ENCODE measurements around the gene PPP1R7. TPM values are rescaled to one million over a fixed set of nuclear protein-coding genes. Genes with fewer than 3 reads are reported as not detected.

The PPP1R7 gene
- total RNA-seq, 1 donor from 2014 or later = 57.7 TPM

GRCh38 chr2:241223211-241224017 is 73.1 kb downstream of the PPP1R7 start:
- DNase-seq (ENCODE audit: low read depth) = no peak

GRCh38 chr2:241224018-241224850 is 74.0 kb downstream of the PPP1R7 start:
- H3K4me3 ChIP-seq (ENCODE audit: low read depth, low read length) = no peak overlapping the region

More at GRCh38 chr2:241223211-241224017, 73.1 kb downstream of the PPP1R7 start:
- TF ChIP-seq CTCF (conservative IDR thresholded peaks at IDR 0.05; ENCODE audit: low read depth, low read length) = no peak
- no peak overlapping the region for H3K4me3 ChIP-seq (ENCODE audit: low read depth, low read length)

GRCh38 chr2:241224851-241225438 is 74.7 kb downstream of the PPP1R7 start:
- no peak overlapping the region for H3K4me3 ChIP-seq (ENCODE audit: low read depth, low read length)
- TF ChIP-seq CTCF (conservative IDR thresholded peaks at IDR 0.05; ENCODE audit: low read depth, low read length) = no peak
- no peak for DNase-seq (ENCODE audit: low read depth)

More at GRCh38 chr2:241224018-241224850, 74.0 kb downstream of the PPP1R7 start:
- no peak for DNase-seq (ENCODE audit: low read depth)
- no peak for TF ChIP-seq CTCF (conservative IDR thresholded peaks at IDR 0.05; ENCODE audit: low read depth, low read length)

- DNase-seq (ENCODE audit: low read depth) = no peak
- no peak for TF ChIP-seq CTCF (conservative IDR thresholded peaks at IDR 0.05; ENCODE audit: low read depth, low read length)
These were observed 75.3 kb downstream of the PPP1R7 start for GRCh38 chr2:241225545-241225944.

GRCh38 chr2:241225983-241226382 is 75.7 kb downstream of the PPP1R7 start:
- H3K4me3 ChIP-seq (ENCODE audit: low read depth, low read length) = no peak overlapping the region
- DNase-seq (ENCODE audit: low read depth) = no peak
- no peak for TF ChIP-seq CTCF (conservative IDR thresholded peaks at IDR 0.05; ENCODE audit: low read depth, low read length)

More at GRCh38 chr2:241225545-241225944, 75.3 kb downstream of the PPP1R7 start:
- no peak overlapping the region for H3K4me3 ChIP-seq (ENCODE audit: low read depth, low read length)

GRCh38 chr2:241226723-241227572 is 76.7 kb downstream of the PPP1R7 start:
- H3K4me3 ChIP-seq (ENCODE audit: low read depth, low read length) = no peak overlapping the region
- TF ChIP-seq CTCF (conservative IDR thresholded peaks at IDR 0.05; ENCODE audit: low read depth, low read length) = no peak

More at GRCh38 chr2:241226723-241227572, 76.7 kb downstream of the PPP1R7 start:
- no peak for DNase-seq (ENCODE audit: low read depth)

Measured in epithelial cell of proximal tubule (primary cell).